CD1c-positive myeloid dendritic cell (primary cell): ENCODE measurements around the gene CCDC88C.
A peak's percentile ranks its signal among the peaks of the same experiment; 100 is the strongest.
"Not testable (repeated sequence)": the region's sequence is repeated elsewhere in the genome, so short reads cannot be mapped to it uniquely, and the experiment has no call there.

ENCODE experiments used
- DNase-seq: peaks from one replicate; pipeline ENCODE4 v3.0.0-alpha.2; 2016; ENCODE audit errors: extremely low spot score

The CCDC88C gene, protein sequence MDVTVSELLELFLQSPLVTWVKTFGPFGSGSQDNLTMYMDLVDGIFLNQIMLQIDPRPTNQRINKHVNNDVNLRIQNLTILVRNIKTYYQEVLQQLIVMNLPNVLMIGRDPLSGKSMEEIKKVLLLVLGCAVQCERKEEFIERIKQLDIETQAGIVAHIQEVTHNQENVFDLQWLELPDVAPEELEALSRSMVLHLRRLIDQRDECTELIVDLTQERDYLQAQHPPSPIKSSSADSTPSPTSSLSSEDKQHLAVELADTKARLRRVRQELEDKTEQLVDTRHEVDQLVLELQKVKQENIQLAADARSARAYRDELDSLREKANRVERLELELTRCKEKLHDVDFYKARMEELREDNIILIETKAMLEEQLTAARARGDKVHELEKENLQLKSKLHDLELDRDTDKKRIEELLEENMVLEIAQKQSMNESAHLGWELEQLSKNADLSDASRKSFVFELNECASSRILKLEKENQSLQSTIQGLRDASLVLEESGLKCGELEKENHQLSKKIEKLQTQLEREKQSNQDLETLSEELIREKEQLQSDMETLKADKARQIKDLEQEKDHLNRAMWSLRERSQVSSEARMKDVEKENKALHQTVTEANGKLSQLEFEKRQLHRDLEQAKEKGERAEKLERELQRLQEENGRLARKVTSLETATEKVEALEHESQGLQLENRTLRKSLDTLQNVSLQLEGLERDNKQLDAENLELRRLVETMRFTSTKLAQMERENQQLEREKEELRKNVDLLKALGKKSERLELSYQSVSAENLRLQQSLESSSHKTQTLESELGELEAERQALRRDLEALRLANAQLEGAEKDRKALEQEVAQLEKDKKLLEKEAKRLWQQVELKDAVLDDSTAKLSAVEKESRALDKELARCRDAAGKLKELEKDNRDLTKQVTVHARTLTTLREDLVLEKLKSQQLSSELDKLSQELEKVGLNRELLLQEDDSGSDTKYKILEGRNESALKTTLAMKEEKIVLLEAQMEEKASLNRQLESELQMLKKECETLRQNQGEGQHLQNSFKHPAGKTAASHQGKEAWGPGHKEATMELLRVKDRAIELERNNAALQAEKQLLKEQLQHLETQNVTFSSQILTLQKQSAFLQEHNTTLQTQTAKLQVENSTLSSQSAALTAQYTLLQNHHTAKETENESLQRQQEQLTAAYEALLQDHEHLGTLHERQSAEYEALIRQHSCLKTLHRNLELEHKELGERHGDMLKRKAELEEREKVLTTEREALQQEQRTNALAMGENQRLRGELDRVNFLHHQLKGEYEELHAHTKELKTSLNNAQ (N-terminal part only)

GRCh38 chr14:91417120-91417982 is at the start of gene CCDC88C:
CCDC88C (minus strand) TSS chr14:91417820; CDS start chr14:91417690, 130 bp downstream.
- DNase-seq = peak; percentile 87

GRCh38 chr14:91466192-91466591 is 48.6 kb upstream of the CCDC88C start:
- no peak for DNase-seq

DNA sequence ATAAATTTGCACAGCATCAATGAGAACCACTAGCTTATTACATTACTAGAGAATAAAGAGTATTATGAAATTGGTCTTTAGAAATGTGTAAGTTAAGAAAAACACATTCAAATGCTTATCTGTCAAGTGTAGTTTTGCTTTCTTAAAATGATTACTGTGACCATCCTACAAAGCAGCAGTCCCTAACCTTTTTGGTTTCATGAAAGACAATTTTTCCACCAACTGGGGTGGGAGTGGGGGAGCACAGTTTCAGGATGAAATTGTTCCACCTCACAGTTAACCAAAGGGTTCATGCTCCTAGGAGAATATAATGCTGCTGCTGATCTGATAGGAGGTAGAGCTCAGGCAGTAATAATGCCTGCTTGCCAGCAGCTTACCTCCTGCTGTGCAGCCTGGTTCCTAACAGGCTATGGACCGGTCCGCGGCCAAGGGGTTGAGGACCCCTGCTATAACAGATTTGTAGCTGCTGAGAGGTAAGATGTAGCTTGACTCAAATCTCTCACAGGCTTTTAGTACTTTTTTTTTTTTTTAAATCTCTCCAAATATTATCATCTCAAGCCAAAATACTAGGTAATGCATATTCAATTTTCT is 47.1 kb upstream of the CCDC88C start:
- no peak for DNase-seq

DNA sequence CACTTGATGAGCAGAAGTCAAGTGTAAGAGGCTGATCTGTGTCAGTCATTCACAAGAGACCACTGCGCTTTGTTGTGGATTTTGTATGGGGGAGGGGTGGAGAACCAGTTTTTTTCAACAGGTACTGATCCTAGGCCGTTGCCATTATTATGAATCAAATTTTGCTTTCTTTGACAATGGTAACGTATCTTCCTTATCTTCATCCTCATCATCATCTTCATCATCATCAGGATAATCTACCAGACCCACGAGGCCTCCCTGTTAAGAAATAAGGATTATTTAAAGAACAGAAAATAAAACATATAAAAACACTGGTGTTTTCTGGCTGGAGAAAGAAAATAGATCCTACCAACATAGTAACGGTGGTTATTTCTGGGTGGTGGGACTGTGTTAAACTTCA is 41.0 kb upstream of the CCDC88C start:
- DNase-seq = no peak

DNA sequence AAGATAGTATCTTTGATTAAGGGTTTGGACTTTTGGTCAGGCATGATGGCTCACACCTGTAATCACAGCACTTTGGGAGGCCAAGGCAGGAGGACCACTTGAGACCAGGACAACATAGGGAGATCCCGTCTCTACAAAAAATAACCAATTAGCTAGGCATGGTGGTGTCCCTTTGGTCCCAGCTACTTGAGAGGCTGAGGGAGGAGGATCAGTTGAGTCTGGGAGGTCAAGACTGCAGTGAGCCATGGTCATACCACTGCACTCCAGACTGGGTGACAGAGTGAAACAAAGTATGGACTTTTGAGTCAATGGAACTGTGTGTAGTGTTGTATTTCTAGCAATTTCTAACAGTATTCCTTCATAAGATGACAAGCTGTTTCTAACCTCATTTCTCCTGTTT is 38.7 kb upstream of the CCDC88C start:
- no peak for DNase-seq

DNA sequence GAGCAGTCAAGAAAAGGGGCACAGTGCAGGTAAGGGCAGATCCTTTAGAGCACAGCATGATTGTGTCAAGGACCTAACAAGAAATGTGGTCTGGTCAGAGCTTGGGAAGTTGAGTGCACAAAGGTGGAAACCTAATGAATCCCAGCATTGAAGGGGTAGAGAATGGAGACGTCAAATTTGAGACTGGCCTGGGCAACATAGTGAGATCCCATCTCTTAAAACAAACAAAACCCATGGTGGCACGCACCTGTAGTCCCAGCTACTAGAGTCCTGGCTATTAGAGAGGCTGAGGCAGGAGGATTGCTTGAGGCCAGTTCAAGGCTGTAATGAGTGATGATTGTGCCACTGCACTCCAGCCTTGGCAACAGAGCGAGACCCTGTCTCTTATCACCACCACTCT is 37.0 kb upstream of the CCDC88C start:
- no peak for DNase-seq

DNA sequence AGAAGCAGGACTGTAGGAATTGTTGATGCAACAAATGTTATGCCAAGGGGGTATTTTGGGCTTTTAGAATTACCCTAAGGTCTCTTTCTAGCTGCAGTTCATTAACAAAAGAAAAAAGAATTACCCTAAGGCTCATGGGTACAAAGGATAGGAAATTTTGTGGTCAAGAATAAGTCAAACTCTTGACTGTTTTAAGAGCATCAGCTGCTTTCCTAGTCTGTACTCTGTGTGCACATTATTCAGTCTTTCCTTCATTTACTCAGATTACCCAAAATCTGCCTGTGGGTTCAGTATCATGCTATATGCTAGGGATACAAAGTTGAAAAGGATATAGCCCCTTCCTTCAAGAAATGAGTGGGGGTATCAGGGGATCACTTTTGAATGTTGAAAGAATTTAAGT is 36.5 kb upstream of the CCDC88C start:
- DNase-seq = no peak

GRCh38 chr14:91453744-91454143 is 36.1 kb upstream of the CCDC88C start:
- DNase-seq = no peak

DNA sequence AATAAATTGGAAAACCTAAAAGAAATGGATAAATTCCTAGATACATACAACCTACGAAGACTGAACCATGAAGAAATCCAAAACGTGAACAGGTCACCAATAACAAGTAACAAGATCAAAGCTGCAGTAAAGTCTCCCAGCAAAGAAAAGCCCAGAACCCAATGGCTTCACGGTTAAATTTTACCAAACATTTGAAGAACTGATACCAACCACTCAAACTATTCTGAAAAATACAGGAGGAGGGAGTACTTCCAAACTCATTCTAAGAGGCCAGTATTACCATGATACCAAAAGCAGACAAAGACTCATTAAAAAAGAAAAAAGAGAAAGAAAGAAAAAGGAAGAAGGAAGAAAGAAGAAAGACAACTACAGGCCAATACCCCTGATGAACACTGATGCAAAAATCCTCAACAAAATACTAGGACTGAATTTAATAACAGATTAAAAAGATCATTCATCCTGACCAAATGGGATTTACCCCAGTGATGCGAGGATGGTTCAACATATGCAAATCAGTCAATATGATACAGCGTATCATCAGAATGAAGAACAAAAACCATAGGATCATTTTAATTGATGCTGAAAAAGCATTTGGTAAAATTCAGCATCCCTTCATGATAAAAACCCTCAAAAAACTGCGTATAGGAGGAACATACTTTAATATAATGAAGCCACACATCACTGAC is 26.9 kb upstream of the CCDC88C start:
- no peak for DNase-seq

DNA sequence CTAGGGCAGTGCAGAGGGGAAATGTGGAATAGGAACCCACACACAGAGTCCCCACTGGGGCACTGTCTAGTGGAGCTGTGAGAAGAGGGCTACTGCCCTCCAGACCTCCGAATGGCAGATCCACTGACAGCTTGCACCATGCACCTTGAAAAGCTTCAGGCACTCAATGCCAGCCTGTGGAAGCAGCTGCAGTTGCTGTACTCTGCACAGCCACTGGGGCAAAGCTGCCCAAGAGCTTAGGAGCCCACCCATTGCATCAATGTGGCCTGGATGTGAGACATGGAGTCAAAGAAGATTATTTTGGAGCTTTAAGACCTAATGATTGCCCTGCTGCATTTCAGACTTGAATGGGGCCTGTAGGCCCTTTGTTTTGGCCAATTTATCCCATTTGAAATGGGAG is 21.7 kb upstream of the CCDC88C start:
- no peak for DNase-seq

GRCh38 chr14:91438845-91439244 is 21.2 kb upstream of the CCDC88C start:
- DNase-seq = no peak

DNA sequence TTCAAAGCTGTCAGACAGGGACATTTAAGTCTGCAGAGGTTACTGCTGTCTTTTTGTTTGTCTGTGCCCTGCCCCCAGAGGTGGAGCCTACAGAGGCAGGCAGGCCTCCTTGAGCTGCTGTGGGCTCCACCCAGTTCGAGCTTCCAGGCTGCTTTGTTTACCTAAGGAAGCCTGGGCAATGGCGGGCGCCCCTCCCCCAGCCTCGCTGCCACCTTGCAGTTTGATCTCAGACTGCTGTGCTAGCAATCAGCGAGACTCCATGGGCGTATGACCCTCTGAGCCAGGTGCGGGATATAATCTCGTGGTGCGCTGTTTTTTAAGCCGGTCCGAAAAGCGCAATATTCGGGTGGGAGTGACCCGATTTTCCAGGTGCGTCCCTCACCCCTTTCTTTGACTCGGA is 18.6 kb upstream of the CCDC88C start:
- DNase-seq = not testable (repeated sequence)

DNA sequence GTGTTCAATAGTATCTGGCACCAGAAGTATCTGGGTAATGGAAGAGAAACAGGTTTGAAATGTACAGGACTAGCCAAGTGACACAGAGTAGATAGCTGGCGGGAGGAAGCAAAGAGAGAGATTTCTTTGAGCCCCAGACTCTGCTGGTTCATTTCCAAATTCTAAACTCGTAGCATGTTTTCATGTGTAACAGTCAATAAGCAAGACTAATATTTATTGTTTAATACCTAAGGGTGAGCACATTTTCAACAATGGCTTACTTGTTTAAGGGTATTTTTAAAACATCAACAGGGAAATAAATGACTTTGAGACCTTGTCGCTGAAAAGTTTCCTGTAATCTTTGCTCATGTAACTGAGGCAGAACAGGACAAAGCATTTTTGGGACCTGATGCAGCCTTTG is 11.8 kb upstream of the CCDC88C start:
- DNase-seq = no peak

DNA sequence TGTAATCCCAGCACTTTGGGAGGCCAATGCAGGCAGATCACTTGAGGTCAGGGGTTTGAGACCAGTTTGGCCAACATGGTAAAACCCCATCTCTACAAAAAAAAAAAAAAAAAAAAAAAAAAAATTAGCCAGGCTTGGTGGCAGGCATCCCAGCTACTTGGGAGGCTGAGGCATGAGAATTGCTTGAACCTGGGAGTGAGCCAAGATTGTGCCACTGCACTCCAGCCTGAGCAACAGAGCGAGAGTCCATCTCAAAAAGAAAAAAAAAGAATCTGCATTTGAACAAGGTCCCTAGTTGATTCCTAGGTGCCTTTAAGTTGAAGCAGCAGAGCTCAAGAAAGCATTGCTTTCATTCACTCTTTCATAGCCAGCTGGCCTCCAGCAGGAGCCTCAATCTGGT is 11.3 kb upstream of the CCDC88C start:
- DNase-seq = not testable (repeated sequence)

- peak; percentile 41 for DNase-seq
These were observed 7.9 kb upstream of the CCDC88C start for GRCh38 chr14:91425531-91425944.

DNA sequence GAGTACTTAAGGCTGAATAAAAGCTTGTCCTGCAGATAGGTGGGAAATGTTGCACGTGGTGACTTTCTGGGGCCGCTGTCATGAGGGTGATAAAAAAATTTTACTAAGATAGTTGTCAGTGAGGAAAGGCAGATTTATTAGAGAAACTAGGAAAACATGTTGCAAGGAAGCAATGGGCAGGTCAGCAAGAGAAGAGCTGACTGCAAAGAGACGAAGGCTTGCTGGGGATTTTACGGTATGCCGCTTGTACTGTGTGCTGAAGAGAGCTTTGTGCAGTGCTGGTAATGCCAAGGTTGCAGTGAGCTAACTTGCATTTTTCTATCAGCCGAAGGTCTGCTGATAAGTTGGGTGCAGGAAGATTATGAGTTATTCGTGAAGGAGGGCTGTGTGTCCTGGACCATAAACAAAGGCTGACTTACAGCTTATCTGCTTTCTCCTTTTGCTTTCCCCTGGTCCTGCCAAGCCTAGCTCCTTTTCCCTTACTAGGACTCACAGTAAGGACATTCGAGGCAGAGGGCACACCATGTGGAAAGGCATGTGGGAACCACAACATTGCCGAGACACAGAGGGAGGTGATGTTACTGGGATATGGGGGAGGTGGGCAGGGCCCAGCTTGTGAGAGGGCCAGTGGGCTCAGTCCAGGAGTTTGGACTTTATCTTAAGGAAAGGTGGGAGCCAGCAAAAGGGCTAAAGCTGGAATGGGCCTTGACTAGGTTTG is 7.4 kb upstream of the CCDC88C start:
- DNase-seq = no peak

- no peak for DNase-seq
These were observed 3.1 kb upstream of the CCDC88C start for GRCh38 chr14:91420686-91421085.

- no peak for DNase-seq
These were observed 1.8 kb upstream of the CCDC88C start for GRCh38 chr14:91419451-91419850.

GRCh38 chr14:91419044-91419397 is 1.4 kb upstream of the CCDC88C start:
- peak; percentile 58 for DNase-seq
